Measurements from ENCODE around the gene PXMP2.

PXMP2 gene

GRCh38 chr12:132672116-132672515 lies 15.3 kb upstream of the PXMP2 start:
- Histone ChIP-seq H3K9me3 (no peaks in the 10 kb centered on the region), H3K4me3 (ENCODE audit: low read depth, low read length) (no peak overlapping the region), H3K27me3 (no peaks in the 10 kb centered on the region), H3K4me1 (no peaks in the 10 kb centered on the region), H3K36me3 (peaks cover 85% of the 10 kb centered on the region)
- no peak for DNase-seq
- no peak for TF ChIP-seq CTCF (IDR thresholded peaks at IDR 0.05; ENCODE audit: low read depth, low read length)

- Histone ChIP-seq H3K4me3 (ENCODE audit: low read depth, low read length) (no peak overlapping the region), H3K36me3 (peaks cover 85% of the 10 kb centered on the region), H3K27me3 (no peaks in the 10 kb centered on the region), H3K9me3 (no peaks in the 10 kb centered on the region), H3K4me1 (no peaks in the 10 kb centered on the region)
- TF ChIP-seq CTCF (IDR thresholded peaks at IDR 0.05; ENCODE audit: low read depth, low read length): no peak
- no peak for DNase-seq
Measured at GRCh38 chr12:132672678-132673077, 14.7 kb upstream of the PXMP2 start.

- Histone ChIP-seq H3K36me3 (peaks cover 81% of the 10 kb centered on the region), H3K27me3 (no peaks in the 10 kb centered on the region), H3K9me3 (no peaks in the 10 kb centered on the region), H3K4me3 (ENCODE audit: low read depth, low read length) (no peak overlapping the region), H3K4me1 (no peaks in the 10 kb centered on the region)
- no peak for DNase-seq
- TF ChIP-seq CTCF (IDR thresholded peaks at IDR 0.05; ENCODE audit: low read depth, low read length): no peak
Measured at GRCh38 chr12:132673288-132674179, 13.9 kb upstream of the PXMP2 start.

GRCh38 chr12:132674561-132674960 lies 12.8 kb upstream of the PXMP2 start:
- no peak for TF ChIP-seq CTCF (IDR thresholded peaks at IDR 0.05; ENCODE audit: low read depth, low read length)
- peaks cover 77% of the 10 kb centered on the region for H3K36me3 ChIP-seq

GRCh38 chr12:132675757-132676432 lies 11.5 kb upstream of the PXMP2 start:
- H3K36me3 ChIP-seq: peaks cover 64% of the 10 kb centered on the region

More at GRCh38 chr12:132674561-132674960, 12.8 kb upstream of the PXMP2 start:
- no peaks in the 10 kb centered on the region for H3K9me3 ChIP-seq
- DNase-seq: no peak
- no peaks in the 10 kb centered on the region for H3K27me3 ChIP-seq
- no peaks in the 10 kb centered on the region for H3K4me1 ChIP-seq
- no peak overlapping the region for H3K4me3 ChIP-seq (ENCODE audit: low read depth, low read length)

More at GRCh38 chr12:132675757-132676432, 11.5 kb upstream of the PXMP2 start:
- H3K4me1 ChIP-seq: no peaks in the 10 kb centered on the region
- no peaks in the 10 kb centered on the region for H3K27me3 ChIP-seq
- no peak overlapping the region for H3K4me3 ChIP-seq (ENCODE audit: low read depth, low read length)
- H3K9me3 ChIP-seq: no peaks in the 10 kb centered on the region
- no peak for DNase-seq
- TF ChIP-seq CTCF (IDR thresholded peaks at IDR 0.05; ENCODE audit: low read depth, low read length): no peak
